Hepatocyte (in vitro differentiated cells): ENCODE results near the gene ECHDC3. TPM values are rescaled to one million over a fixed set of nuclear protein-coding genes. Genes with fewer than 3 reads are reported as not detected.

ENCODE experiments used
- DNase-seq: peaks from one replicate; pipeline ENCODE4 v3.0.0-alpha.2; 2016; ENCODE audit warnings: low spot score
- H2AFZ ChIP-seq: fragments of 200-600 bp; sonication (generic); 2 replicates; pipeline ENCODE4 v1.6.0; 2016; ENCODE audit warnings: antibody characterized with exemption, mild to moderate bottlenecking
- H3K27ac ChIP-seq: fragments of 200-600 bp; sonication (generic); 2 replicates; pipeline ENCODE4 v1.5.1; 2016; ENCODE audit warnings: mild to moderate bottlenecking
- H3K27me3 ChIP-seq: fragments of 200-600 bp; sonication (generic); 2 replicates; pipeline ENCODE4 v1.6.1; 2016
- H3K36me3 ChIP-seq: fragments of 200-600 bp; sonication (generic); replicated peaks from 2 replicates; pipeline ENCODE4 v1.5.1; 2016; ENCODE audit warnings: low read depth; ENCODE audit not compliant: insufficient read depth
- H3K4me1 ChIP-seq: fragments of 200-600 bp; sonication (generic); 2 replicates; pipeline ENCODE4 v1.5.1; 2016; ENCODE audit warnings: mild to moderate bottlenecking, moderate library complexity; ENCODE audit not compliant: insufficient read depth
- H3K4me2 ChIP-seq: fragments of 200-600 bp; sonication (generic); 2 replicates; pipeline ENCODE4 v1.6.0; 2016
- H3K4me3 ChIP-seq: fragments of 200-600 bp; sonication (generic); 2 replicates; pipeline ENCODE4 v1.5.1; 2016; ENCODE audit warnings: mild to moderate bottlenecking
- H3K79me2 ChIP-seq: fragments of 200-600 bp; sonication (generic); 2 replicates; pipeline ENCODE4 v1.6.0; 2017; ENCODE audit warnings: mild to moderate bottlenecking
- H3K9me2 ChIP-seq: fragments of 200-600 bp; sonication (generic); replicated peaks from 2 replicates; pipeline ENCODE4 v1.6.0; 2017; ENCODE audit warnings: mild to moderate bottlenecking; ENCODE audit not compliant: insufficient read depth
- H3K9me3 ChIP-seq: fragments of 200-600 bp; sonication (generic); 2 replicates; pipeline ENCODE4 v1.5.1; 2016; ENCODE audit warnings: low read depth, mild to moderate bottlenecking
- H4K20me1 ChIP-seq: fragments of 200-600 bp; sonication (generic); 2 replicates; pipeline ENCODE4 v1.6.0; 2016; ENCODE audit warnings: mild to moderate bottlenecking; ENCODE audit not compliant: insufficient read depth, poor library complexity, severe bottlenecking
- EZH2 ChIP-seq: fragments of 200-600 bp; sonication (generic); IDR thresholded peaks from 2 replicates; pipeline ENCODE4 v1.6.1; 2016; ENCODE audit warnings: antibody characterized with exemption, mild to moderate bottlenecking, borderline replicate concordance
- EZH2phosphoT487 ChIP-seq: fragments of 200-600 bp; sonication (generic); IDR thresholded peaks from one replicate; pipeline ENCODE4 v1.6.1; 2018; ENCODE audit warnings: antibody characterized with exemption, mild to moderate bottlenecking, low read depth, moderate library complexity; ENCODE audit not compliant: unreplicated experiment, severe bottlenecking
- WGBS: methylation state at CpG from one replicate; pipeline ENCODE4 v1.1.6; 2016; ENCODE audit warnings: low lambda C conversion rate; ENCODE audit errors: missing lambda C conversion rate; 5-methylcytosine and 5-hydroxymethylcytosine counted together
- polyA plus RNA-seq: library from polyadenylated mRNA; unstranded; fragments of >200 nt; fragmentation: Nextera tagmentation; extraction: Ambion mirVana; gene quantifications from 2 replicates; pipeline ENCODE4 v1.2.1, GENCODE V29; 2016
- total RNA-seq: library from RNA; depleted of rRNA; stranded (reverse); fragments of >200 nt; gene quantifications from 2 replicates; pipeline ENCODE4 v1.2.3, GENCODE V29; 2014
- TF ChIP-seq, protein P1 (sequence below): fragments of 200-600 bp; sonication (generic); IDR thresholded peaks from 2 replicates; pipeline ENCODE4 v1.5.1; 2016; ENCODE audit warnings: antibody characterized with exemption, mild to moderate bottlenecking; ENCODE audit not compliant: poor library complexity

The ECHDC3 gene
- total and polyA plus RNA-seq, 2 experiments from 2014 or later, result 13.2 to 14.8 TPM

DNA sequence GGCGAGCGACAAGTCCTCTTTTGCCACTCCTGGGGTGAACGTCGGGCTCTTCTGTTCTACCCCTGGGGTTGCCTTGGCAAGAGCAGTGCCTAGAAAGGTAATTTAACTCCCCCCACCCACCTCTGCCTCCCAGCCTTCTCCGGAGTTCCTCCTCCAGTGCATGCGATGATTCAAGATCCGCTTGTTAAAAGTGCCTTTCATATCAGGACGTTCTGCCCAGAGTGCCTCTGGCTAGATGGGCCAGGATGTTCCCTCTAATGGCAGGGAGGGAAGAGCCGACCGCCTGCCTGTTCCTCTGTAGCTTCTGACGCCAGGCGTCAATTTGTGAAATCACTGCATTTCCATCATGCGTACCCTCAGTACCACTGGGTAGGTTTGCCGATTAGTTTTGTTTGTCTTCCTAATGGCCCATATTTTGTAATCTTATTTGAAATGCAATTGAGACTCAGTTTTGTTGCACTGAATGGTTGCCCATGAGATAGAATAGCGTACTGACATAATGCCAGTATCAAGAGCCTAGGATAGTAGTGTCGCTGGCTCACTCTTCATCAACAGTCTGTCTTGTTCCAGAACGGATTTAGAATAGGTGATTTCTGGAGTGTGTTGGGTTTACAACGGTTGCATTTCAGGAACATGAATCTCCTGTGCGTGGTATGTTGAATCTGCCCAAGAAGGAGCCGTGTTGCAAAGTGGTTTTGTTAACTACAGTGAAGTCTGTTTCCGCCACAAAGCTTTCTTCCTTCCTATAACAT, 13.5 kb downstream of the ECHDC3 start:
- Histone ChIP-seq H3K36me3 (no peaks in the 10 kb centered on the region), H3K27me3 (no peaks in the 10 kb centered on the region), H3K4me1 (peaks cover 16% of the 10 kb centered on the region), H3K9me2 (no peaks in the 10 kb centered on the region), H2AFZ (no peak overlapping the region), H3K9me3 (no peaks in the 10 kb centered on the region), H3K79me2 (no peaks in the 10 kb centered on the region), H3K4me2 (no peak overlapping the region), H4K20me1 (no peaks in the 10 kb centered on the region), H3K4me3 (no peak overlapping the region), H3K27ac (no peak overlapping the region)
- WGBS, result 91% methylated on average over 21 of the region's 21 CpGs
- no peak for DNase-seq
- TF ChIP-seq, protein P1, sequence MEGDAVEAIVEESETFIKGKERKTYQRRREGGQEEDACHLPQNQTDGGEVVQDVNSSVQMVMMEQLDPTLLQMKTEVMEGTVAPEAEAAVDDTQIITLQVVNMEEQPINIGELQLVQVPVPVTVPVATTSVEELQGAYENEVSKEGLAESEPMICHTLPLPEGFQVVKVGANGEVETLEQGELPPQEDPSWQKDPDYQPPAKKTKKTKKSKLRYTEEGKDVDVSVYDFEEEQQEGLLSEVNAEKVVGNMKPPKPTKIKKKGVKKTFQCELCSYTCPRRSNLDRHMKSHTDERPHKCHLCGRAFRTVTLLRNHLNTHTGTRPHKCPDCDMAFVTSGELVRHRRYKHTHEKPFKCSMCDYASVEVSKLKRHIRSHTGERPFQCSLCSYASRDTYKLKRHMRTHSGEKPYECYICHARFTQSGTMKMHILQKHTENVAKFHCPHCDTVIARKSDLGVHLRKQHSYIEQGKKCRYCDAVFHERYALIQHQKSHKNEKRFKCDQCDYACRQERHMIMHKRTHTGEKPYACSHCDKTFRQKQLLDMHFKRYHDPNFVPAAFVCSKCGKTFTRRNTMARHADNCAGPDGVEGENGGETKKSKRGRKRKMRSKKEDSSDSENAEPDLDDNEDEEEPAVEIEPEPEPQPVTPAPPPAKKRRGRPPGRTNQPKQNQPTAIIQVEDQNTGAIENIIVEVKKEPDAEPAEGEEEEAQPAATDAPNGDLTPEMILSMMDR, result no peak
- TF ChIP-seq EZH2phosphoT487 (no peak), EZH2 (no peak)

DNA sequence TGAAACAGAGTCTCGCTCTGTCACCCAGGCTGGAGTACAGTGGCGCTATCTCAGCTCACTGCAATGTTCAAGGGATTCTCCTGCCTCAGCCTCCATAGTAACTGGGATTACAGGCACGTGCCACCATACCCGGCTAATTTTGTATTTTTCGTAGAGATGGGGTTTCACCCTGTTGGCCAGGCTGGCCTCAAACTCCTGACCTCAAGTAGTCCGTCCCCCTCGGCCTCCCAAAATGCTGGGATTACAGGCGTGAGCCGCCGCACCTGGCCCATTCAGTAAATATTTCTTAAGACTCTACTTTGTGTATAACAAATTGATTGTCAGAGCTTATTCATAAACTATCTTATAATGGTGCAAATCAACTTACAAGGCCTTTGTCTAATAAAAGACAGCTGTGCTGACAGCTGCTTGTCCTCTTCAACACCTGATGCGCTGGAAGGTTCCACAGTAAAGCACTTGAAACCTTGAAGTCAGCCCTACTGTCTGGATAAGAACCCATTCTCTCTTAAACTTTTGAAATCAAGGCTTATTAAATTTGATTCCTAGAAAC, 14.7 kb downstream of the ECHDC3 start:
- H3K36me3 ChIP-seq, result no peaks in the 10 kb centered on the region
- H3K9me3 ChIP-seq, result no peaks in the 10 kb centered on the region
- no peak overlapping the region for H3K4me2 ChIP-seq
- TF ChIP-seq, protein P1, result no peak
- TF ChIP-seq EZH2 (no peak), EZH2phosphoT487 (no peak)
- H3K79me2 ChIP-seq, result no peaks in the 10 kb centered on the region
- peak overlapping the region; percentile 7 for H2AFZ ChIP-seq
- peaks cover 16% of the 10 kb centered on the region for H3K4me1 ChIP-seq
- no peaks in the 10 kb centered on the region for H4K20me1 ChIP-seq
- peak overlapping the region; percentile 89 for H3K27ac ChIP-seq
- H3K9me2 ChIP-seq, result no peaks in the 10 kb centered on the region
- no peak for DNase-seq
- 83% methylated on average over 11 of the region's 11 CpGs for WGBS
- no peak overlapping the region for H3K4me3 ChIP-seq
- no peaks in the 10 kb centered on the region for H3K27me3 ChIP-seq

DNA sequence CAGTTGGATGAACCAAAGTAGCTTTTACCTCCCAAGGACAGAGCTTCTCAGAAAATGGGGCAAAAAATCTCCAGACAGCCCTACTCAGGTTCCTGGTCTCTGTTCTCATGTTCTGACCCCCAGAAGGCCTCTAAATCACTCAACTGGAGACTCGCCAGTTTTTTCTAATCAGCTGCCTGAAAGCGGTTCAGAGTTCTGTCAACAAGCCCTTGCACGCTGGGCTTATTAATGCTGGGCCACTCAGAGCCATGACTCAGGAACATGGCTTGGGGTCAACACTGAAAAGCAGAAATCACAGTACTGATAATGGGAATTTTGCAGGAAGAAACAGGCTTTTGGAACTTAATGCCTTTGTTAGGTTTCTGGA, 15.3 kb downstream of the ECHDC3 start:
- no peaks in the 10 kb centered on the region for H3K9me3 ChIP-seq
- WGBS, result 11% methylated on average over 3 of the region's 3 CpGs
- H3K4me3 ChIP-seq, result no peak overlapping the region
- H3K27ac ChIP-seq, result peak overlapping the region; percentile 89
- H4K20me1 ChIP-seq, result no peaks in the 10 kb centered on the region
- no peaks in the 10 kb centered on the region for H3K27me3 ChIP-seq
- H3K36me3 ChIP-seq, result no peaks in the 10 kb centered on the region
- H3K79me2 ChIP-seq, result no peaks in the 10 kb centered on the region
- peak; percentile 90 for DNase-seq
- no peaks in the 10 kb centered on the region for H3K9me2 ChIP-seq
- H3K4me1 ChIP-seq, result peaks cover 16% of the 10 kb centered on the region
- TF ChIP-seq EZH2phosphoT487 (no peak), EZH2 (no peak)
- TF ChIP-seq, protein P1, result no peak
- H2AFZ ChIP-seq, result peak overlapping the region; percentile 7
- H3K4me2 ChIP-seq, result no peak overlapping the region
